Measurements from ENCODE around the gene C6.

The C6 gene

DNA sequence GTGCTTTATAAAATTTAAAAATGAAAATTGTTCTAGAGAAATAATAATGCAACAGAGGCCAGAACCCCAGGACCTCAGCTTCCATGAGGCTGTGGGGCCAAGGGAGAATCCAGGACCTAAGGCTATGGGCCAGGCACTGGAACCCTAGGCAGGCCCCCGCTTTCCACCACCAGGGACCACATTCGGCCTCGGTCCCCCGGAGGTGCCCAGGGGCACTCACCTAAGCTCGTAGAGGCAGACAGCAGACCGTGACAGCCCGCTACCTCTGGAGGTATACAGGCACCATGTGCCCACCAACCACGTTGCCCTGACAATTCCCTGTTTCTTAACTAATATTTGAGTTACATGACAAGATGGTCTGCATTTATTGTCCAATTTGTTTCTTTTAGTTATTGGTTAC is 92.7 kb downstream of the C6 start:
- no peak for DNase-seq (ENCODE audit: low spot score)

DNA sequence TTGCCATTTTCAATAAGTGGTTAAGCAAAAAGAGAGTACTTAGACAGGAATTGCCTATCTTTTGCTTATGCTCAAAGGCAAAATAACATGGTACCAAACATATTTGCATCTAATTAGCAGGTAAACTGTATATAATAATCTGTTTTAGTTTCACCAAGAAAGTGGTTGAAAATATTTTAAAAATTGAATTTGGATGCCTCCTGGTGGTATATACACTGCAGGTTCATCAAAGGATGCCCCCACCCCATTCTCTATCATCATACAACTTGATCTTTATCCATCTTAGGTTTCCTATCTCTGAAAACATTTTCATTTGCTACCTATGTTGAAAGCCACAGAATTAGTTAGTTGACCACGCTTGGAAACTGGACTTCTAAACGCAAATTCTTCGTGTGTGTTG is 95.2 kb downstream of the C6 start:
- DNase-seq (ENCODE audit: low spot score) = no peak

DNA sequence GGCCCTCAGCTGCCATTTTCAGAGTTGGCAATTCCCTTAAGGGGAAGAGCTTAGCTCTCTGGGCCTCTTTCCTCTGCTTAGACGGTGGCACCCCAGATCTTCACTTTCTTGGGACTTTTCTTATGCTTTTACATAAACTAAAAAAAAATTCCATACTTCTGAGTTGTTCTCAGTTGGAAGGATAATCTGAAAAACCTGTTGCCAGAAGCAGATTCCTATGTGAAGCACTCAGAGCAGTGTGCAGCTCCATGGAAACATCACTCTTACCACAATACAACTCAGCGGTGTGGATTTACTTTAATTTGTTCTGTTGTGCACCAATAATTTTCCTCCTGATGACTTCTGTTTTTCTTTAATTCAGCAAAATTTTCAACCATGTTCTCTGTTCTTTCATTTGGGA is 98.1 kb downstream of the C6 start:
- DNase-seq (ENCODE audit: low spot score) = no peak

DNA sequence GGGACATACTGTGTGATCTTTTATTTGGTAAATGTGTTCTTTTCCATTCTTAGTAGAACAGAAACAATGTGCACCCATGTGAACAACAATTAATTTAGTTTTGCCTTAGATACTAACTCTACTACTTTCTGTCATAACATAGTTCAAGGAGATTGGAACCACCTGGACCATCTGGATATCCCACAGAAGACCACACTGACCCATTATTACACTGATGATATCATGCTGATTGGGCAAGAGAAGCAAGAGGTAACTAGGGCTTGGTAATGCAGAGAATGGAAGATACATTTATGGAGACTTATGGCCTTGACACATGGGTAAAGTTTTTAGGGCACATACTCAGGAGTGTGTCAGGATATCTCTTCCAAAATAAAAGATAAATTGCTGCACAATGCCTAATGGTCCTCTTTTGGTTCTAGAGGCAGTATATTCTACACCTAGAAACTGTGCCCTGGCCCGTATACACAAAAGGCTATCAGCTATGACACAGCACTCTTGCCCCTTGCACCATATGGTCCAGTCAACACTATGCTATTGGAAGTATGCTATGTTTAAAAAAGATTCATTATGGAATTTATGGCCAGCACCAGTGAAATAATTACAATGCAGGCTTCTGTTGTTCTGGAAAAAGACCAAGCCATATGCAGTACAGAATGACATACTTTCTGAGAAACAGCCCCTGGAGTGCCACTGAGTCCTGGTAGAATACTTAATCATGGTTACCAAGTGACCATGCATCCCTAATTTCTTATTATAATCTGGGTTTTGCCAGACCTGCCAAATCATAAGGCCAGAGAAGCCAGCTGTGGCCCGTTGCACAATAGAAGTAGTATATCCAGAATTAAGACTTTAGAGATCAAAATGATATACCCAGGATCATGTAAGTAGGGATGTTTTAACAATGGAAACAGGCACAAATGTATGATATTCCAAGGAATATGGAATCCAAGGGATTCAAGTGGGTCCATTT is 100.6 kb downstream of the C6 start:
- no peak for DNase-seq (ENCODE audit: low spot score)

DNA sequence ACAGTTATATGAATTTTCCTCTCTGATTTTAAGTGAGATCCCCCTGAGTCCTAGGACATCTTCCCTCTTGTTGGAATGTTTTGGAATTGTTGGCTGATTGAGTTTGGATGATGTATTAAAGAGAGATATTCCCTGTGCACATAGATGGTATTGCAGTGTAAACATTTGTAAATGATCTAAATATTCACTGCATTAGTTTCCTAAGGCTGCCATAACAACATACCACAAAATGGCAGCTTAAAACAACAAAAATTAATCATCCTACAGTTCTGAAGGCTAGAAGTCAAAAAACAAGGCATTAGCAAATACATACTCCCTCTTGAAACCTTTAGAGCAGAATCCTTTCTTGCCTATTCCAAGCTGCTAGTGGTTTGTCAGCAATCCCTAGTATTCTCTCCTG is 104.1 kb downstream of the C6 start:
- no peak for DNase-seq (ENCODE audit: low spot score)

DNA sequence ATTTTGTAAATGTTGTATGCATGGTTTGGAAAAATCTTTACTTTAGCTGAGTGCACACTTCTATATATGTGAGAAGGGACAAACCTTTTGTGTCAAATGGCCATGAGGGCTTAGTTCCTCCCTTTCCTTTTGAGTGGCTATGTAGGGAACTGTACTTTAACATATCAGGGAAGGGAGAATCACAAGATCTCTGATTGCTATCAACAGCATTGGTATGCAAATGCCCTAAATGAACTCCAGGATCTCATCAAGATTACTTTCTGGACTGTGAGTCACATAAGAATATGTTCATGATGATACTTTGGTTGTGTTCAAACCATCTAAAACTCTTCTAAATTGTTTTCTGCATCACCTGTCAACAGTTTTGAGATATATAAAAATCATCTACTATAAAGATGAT is 111.0 kb downstream of the C6 start:
- no peak for DNase-seq (ENCODE audit: low spot score)

DNA sequence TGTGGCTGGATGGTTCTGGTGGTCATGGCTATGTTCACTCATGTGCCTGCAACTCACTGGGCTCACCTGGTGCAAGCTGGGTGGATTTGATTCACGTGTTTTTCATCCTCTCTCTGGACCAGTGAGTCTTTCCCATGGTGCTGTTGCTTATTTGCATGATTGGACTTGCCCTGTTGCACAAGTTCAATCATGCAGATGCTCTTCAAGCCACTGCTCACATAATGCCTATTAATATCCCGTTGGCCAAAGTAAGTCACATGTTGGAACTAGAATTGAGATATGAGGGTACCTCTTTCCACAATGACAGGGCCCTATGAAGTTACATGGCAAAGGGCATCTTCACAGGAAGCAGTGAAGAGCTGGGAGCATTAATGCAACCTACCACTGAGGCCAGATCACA is 115.7 kb downstream of the C6 start:
- DNase-seq (ENCODE audit: low spot score) = no peak

DNA sequence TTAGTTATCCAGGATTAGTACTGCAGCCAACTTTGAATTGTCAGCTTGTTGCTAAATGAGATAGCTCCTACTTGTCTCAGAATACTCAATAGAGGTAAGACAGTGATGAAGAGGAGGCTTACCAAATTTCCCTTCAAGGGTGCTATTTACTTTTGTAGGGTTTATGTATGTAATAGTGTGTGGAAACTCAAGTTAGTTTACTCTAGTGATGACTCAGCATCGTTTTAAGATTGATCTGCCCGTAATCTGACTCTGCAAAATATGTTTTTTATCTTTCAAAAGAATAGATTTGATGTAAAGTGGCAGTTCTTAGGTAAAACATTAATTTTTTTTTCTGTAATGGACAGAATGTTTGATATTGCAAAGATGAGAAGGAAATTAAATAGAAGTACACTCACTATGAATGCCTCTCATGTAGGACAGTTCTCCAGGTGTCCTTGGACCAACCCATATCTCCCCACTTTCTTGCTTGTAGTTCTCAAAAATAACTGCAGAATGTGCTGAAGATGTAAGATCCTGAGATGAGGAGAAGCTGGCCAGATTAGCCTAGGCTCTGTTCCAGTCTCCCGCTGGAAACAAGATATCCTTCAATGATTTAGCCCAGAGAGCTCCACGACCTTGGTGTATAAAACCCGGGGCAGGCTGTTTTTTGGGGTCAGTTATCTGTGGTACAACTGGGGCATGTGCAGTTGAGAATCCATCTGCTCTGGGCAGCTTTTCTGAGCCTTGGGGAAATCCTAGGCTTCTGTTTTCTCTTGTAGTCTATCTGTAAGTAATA is 117.8 kb downstream of the C6 start:
- no peak for DNase-seq (ENCODE audit: low spot score)

DNA sequence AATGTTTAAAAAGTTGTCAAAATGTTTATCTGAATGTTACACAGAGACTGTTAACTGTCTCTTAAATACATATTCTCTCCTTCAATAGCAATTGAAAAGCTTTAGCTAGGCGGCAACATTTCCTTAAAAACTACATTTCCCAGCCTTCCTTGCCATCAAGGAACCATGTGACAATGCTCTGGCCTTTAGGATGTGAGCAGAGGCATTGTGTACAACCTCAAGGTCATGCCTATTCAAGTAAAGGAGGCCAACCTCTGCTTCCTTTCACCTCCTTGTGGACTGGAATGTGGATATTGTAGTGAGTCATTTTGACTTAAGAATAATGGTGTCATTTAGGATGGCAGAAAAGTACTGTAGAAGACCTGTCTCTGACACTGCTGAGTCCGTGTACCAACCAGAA is 118.5 kb downstream of the C6 start:
- DNase-seq (ENCODE audit: low spot score) = no peak

DNA sequence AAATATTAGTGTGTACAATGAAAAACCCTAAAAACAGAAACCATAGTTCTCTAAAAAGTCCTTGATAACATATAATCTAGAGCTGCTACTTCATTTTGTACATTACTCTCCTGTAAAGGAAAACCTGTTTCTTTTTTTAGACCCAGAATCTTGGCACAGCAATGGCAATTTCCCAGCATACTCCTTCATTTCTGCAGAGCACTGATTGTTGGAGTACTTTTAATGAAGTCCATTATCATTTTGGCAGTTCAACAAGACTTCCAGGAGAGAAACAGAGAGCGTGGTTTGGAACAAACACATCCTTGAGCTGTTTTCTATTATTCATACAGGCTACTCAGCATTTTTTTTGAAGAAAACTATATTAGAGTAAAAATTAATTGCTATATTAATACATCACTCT is 119.5 kb downstream of the C6 start:
- no peak for DNase-seq (ENCODE audit: low spot score)
